Ramos (cell line): ENCODE data around the gene TMEM132C.

Experiments
- in situ Hi-C: fragments of 300-500 bp; cut with MboI; formaldehyde crosslinking; loops from one replicate; pipeline ENCODE4 v1.14.3; 2022; ENCODE audit warnings: low sequenced_read_pairs; ENCODE audit not compliant: unreplicated experiment

The TMEM132C gene

DNA sequence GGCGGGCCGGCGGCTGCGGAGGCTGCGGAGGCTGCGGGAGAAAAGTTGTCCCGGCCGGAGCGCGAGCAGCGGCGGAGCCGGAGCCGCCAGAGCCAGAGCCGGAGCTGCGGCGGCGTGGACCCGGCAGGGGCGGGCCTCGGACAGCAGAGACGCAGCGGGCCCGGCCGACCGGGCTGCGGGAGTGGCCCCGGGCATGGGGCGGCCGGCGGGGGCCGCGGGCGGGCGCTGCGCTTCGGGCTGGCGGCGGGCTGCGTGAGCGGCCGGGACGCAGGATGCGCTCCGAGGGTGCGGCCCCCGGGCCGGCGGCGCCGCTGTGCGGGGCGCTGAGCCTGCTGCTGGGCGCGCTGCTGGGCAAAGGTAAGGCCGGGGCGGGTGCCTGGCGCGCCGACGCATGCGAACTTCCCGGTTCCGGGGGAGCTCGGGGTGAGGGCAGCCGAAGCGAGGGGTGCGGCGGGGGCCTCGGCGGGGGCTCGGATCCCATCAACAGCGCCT lies at the start of gene TMEM132C:
TSS of gene TMEM132C (plus strand) at position 40 of the 492 bp plus-strand sequence. CDS start at position 273, 233 bp downstream.
- in situ Hi-C loops: loop anchor here (25.0 kb wide), 1 partner anchor 1645 kb away; the partner anchor contains the start of gene TMEM132D

DNA sequence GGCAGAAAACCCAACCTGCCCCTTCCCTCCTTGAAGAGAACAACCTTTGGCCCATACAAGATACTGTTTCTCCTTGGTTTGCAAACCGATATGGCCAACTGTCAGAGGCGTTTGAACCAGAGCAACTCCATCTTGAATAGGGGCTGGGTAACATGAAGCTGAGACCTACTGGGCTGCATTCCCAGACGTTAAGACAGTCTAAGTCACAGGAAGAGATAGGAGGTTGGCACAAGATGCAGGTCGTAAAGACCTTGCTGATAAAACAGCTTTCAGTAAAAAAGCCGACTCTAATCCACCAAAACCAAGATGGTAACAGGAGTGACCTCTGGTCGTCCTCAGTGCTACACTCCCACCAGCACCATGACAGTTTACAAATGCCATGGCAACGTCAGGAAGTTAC lies 42.7 kb upstream of the TMEM132C start:
- in situ Hi-C loops: no loop called here

DNA sequence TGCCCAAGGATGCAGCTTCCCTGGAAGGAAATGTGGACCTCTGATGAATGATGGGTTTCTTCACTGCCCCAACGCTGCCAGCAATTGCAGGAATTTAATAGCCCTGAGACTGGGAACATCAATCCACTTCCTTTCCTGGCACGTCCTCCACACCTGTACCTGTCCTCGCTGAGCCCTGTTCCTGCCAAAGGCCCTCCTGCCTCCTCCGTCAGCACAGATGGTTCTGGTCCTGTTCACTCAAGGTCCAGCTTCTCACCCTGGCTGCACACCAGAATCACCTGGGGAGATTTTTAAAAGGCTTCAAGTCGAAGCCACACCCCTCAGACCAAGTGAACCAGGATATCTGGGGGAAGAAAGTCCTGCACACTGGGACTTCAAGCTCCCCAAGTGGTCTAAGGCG lies 38.4 kb upstream of the TMEM132C start:
- in situ Hi-C loops: no loop called here

DNA sequence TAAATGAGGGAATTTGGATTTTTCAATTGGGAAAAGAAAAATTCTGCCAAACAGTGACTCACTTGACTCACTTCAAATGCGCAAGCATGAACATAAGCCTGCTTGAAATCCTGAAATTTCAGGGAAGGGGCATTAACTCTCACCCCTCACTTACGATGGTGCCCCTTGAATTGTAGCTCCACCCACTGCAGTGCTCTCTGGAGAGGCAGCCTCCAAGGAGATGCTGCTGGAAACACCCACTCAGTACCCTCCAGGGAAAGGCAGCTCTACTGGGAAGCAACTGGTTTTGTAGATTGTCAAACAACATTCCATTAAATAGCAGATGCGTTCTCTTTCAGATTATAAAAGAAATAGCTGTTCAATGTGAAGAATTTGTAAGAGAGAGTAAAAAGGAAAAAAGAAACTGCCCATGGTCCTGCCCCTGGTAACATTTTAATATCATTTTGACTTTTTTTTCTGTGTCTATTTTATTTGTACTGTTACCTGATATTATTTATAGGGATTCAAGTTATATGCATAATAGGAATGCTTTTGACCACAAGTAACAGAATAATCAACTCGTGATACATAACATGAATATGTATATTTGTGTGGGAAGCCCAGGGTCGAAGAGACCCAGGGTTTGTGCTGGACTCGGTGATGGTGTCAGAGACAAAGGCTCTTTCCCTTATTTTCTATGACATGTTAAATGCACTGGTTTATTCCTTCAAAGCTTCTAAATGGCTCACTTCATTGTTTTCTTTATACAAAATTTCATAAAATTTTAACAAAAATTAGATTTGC lies 31.1 kb upstream of the TMEM132C start:
- in situ Hi-C loops: no loop called here

DNA sequence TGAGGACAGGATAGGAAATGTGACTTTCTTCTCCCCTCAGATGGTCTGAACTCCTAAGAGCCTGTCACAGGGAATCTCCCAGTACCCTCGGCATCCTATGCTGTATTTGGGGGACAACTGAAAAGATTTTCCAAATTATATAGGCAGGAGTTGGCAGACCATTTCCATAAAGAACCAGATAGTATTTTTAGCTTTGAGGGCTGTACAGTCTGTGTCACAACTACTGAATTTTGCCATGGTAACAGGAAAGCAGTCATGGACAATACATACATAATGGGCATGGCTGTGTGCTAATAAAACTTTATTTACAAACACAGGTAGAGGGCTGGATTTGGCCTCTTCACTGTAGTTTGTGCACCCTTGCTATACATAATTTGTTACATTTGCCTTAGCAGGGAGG lies 30.4 kb upstream of the TMEM132C start:
- in situ Hi-C loops: no loop called here

DNA sequence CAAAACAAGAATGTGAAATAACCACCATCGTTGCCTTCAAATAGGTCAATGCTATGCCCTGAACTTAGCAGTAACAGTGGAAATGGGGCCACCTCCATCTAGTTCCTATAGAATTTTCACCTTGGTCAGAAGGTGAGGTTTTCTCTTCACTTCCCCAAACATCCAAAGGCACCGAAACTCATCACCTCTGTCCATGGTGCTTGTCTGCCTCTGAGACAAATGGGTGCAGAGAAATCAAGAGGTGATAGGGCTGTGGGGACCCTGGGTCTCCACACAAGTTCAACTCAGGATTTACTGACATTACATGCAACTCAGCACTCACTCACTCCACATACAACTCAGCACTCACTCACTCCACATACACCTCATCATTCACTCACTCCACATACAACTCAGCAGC lies 26.2 kb upstream of the TMEM132C start:
- in situ Hi-C loops: no loop called here

DNA sequence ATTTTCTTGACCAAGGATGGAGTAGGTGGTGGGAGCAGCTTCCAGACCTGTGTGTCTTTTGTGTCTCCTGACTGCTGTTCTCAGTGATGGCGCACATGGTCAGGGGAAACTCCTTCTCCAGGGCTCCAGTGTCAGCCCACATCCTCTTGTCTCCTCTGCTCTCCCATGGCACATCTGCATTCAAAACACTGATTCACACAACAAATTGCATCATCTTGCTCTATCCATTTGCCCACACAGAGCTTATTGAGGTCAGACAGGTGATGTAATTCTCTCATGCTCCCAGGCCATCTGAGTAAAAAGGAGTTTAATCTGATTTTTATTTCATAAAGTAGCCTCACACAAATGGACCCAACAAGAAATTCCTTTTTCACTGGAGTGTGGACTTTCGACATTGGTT lies 21.8 kb upstream of the TMEM132C start:
- in situ Hi-C loops: no loop called here

DNA sequence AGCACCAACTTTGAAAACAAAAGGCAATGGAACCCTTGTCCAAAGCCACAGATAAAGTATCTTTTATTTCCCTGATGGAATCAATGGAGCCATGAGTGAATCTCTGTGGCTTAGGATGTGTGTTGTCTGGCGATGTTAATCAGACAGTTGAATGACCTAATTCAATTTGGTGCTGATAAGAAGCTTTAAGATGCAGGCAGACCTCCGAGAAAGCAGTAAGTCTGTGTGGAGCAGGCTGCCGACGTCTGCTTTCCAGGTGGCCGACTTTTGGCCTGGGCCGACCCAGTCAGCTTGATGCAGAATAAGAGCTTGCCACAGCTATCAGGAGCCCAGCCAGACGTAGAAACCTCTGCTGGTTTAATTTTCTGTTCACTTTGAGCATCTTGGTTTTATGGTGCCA lies 21.1 kb upstream of the TMEM132C start:
- in situ Hi-C loops: no loop called here

DNA sequence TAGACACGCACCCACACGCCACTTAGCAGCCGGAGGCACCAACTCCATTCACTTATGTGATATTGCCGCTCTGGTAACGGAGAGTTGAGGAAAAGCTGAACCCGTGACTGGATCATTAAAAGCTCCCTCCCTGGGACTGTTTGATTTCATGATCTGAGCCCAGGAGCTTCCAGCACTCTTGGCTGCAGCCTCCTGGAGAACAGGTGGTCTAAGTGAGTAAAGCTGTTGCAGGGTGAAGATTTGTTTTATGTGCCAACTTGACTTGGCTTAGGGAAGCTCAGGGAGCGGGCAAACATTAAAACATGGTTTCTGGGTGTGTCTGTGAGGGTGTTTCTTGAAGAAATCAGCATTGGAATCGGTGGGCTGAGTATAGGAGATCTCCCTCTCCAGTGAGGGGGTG lies 16.9 kb upstream of the TMEM132C start:
- in situ Hi-C loops: loop anchor here (25.0 kb wide), 1 partner anchor 1662 kb away; the partner anchor contains the start of gene TMEM132D

DNA sequence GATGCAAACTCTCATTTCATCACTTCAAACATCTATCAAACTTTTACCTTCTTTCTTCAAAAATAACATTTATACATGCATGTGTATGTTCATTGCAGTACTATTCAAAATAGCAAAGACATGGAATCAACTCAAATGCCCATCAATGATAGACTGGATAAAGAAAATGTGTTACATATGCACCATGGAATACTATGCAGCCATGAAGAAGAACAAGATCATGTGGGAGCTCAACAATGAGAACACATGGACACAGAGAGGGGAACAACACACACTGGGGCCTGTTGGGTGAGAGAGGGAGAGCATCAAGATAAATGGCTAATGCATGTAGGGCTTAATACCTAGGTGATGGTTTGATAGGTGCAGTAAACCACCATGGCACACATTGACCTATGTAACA lies 13.1 kb upstream of the TMEM132C start:
- in situ Hi-C loops: loop anchor here (25.0 kb wide), 1 partner anchor 1658 kb away; the partner anchor contains the start of gene TMEM132D

DNA sequence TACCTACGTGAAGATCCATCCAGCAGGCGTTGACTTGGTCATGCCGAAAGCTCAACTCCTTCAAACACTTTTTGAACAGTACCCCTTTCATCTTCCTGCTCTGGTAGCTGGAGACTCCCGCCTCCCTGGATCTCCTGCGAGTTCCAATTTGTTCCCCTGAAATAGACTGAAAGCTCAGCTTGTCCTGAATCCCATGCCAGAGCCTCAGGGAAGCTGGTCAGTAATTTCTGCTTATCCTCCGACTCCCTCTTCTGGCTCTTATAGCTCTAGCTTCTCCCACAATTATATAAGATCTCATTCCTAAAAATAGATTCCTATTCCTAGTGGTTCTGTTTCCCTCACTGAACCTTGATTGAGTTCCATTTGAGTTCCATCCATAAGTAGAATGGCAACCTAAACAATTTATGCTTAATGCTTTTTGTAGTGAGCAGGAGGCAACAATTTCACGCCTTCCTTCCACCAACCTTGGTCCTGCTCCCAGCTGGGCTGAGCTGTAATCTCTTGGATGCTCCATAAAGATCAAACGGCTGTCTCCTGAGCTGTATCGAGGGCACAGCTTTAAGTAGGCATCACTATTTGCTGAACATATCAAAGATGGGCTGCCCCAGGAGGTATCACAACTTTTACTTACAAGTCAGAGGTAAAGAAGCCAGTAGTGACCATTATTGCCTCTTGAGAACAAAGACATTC lies 8.0 kb upstream of the TMEM132C start:
- in situ Hi-C loops: loop anchor here (25.0 kb wide), 1 partner anchor 1653 kb away; the partner anchor contains the start of gene TMEM132D

DNA sequence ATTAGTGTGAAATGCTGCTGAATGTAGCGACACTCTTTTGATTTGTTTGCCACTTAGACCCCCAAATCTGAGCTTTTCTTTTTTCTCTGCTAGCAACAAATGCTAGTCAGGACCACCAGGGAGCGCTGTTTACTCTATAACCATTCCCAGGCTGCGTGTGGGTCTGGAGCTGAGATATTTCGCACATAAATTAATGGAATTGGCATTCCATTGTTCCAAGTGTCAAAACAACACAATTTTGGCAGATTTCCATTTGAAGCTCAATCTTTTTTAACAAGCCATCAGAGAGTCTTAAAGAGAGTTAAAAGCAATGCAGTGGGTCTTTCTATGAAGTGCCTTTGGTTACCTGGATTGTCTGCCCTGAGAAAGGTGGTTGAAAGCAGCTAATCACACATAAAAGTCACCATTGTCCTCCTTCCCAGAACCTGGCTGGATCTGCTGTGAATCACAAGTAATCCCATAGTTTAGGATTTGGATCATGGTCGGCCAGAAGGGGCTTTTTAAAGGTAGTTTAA lies 7.4 kb upstream of the TMEM132C start:
- in situ Hi-C loops: loop anchor here (25.0 kb wide), 1 partner anchor 1653 kb away; the partner anchor contains the start of gene TMEM132D

DNA sequence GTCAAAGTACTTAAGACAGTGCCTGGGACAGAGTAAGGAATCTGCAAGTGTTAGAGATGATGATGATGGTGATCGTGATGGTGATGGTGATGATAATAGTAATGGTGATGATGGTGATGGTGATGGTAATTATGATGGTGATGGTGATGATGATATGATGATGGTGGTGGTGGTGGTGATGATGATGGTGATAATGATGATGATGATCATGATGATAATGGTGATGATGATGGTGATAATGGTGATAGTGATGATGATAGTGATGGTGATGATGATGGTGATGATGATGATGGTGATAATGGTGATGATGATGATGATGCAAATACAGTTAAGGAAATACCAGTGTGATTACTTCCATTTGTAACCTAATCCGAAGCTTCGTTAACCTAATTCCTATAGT lies 5.2 kb upstream of the TMEM132C start:
- in situ Hi-C loops: loop anchor here (25.0 kb wide), 1 partner anchor 1651 kb away; the partner anchor contains the start of gene TMEM132D

DNA sequence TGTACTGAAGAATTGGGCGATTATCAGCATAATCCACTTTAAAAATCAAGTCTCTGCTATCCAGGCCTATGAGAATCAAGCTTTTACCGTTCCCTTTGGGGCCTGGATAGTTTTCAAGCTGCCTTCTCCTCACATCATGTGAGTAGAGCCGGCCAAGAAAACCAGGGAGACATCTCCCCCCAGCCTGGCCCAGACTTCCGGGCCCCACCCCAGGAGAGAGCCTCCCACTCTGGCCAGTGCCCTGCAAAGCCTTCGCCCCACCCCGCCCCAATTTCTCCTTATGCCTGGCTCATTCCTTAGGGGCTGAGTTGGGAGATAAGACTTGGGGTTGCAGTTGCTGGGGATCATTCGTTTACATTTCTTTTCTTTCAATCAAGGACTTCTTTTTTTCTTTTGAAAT lies 1.4 kb upstream of the TMEM132C start:
- in situ Hi-C loops: loop anchor here (25.0 kb wide), 1 partner anchor 1647 kb away; the partner anchor contains the start of gene TMEM132D

DNA sequence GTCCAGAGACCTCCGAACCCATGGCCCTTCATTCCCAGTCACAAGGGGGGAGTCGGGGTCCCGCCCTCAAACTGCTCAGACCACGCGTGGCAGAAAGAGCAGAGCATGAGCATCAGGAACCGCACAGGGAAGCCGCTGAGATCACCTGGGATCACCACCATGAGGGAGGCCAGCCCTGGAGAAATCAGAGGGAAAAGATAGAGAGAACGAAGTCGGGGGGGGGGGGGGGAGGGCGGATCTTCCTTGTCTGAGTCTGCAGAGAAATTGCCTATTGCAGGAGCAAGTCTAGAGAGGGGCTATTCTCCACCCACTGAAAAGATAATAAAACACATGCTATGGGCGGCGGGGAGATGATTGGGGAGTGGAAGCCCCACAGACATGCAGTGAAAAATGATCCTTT lies 884 bp upstream of the TMEM132C start:
- in situ Hi-C loops: loop anchor here (25.0 kb wide), 1 partner anchor 1646 kb away; the partner anchor contains the start of gene TMEM132D

DNA sequence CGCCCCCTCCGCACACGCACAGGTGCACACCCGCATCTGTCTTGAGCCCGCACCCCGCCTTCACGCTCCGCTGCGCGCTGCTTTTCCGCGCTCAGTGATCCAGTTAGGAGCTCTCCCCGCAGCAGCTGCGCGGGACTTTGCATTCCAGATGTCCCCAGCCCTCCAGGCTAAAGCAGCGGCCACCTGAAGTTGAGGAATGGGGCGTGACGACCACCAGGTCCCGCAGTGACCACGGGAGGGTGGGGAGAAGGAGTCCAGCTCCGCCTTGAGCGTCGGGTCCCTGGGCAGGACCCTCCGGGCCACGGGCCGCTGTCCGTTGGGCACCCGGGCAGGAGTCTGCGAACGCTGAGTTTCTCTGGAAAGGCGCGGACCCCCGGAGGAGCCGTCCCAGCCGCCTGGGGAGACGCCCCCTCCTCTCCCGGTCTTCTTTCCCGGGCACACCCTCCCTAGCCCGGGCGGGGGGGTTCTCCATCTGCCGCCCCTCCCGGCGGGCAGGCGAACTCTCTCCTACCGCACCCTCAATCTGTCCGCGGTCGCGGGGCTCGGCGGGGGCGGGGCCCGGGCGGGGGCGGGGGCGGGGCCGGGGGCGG lies 334 bp upstream of the TMEM132C start:
- in situ Hi-C loops: loop anchor here (25.0 kb wide), 1 partner anchor 1646 kb away; the partner anchor contains the start of gene TMEM132D

DNA sequence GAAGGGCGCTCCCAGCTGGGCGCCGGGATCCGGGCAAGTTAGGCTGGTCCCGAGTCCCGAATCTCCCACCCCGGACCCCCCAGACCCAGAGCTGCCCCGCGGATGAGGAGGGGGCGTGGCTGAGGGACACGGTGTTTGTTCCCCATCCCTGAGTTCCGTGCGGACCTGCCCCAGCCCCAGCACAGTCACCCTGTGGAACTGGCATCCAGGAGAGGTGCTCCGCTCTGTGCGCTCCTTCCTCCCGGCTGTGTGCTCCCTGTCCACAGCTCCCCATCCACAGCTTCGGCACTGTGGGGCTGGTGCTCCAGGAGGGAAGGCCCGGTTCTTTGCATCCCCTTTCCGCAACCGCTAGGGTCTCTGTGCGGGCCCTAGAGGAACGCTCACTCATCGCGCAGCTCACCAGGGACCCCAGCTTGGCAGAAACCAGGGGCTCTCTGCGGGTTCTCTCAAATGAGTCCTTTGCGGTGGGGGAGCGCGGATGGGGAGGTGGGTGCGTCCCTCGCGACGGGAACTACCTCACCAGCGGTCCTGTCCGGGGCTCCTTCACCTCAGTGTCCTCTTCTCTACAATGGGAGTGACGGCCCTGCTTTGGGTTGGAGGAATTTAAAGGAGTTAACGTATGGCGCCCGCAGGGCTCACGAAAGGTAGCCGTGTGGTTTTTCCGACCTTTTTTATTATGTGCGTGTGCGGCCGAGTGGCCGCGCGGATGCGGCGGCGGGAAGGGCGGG lies 845 bp downstream of the TMEM132C start:
- in situ Hi-C loops: loop anchor here (25.0 kb wide), 1 partner anchor 1644 kb away; the partner anchor contains the start of gene TMEM132D

DNA sequence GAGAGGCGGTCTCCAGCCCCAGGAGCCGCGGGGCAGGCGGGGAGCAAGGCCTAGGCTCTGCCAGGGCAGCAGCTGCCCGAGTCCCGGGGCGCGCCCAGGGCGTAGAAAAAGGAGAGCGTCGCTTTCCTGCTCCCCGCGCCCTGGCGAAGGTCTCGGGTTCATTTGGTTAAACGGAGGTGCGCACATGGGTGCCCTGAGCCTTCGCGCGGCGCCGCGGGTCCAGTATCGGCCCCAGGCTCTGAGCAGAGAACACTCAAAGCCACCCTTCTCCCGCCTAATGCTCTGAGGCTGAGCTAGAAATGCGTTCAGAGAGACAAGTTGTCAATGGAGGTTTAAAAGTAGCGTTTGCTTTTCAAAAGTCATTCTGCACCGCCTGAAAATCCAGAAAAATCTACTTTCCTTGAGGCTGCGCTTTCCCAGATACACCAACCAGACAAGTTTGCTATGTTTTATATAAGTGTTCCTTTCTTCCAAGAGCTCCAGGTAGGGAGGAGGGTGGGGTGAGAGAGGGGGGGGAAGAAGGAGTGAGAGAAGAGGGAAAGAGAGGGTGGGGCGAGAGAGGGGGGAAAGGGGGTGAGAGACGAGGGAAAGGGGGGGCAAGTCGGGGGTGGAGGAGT lies 1.5 kb downstream of the TMEM132C start:
- in situ Hi-C loops: loop anchor here (25.0 kb wide), 1 partner anchor 1644 kb away; the partner anchor contains the start of gene TMEM132D

DNA sequence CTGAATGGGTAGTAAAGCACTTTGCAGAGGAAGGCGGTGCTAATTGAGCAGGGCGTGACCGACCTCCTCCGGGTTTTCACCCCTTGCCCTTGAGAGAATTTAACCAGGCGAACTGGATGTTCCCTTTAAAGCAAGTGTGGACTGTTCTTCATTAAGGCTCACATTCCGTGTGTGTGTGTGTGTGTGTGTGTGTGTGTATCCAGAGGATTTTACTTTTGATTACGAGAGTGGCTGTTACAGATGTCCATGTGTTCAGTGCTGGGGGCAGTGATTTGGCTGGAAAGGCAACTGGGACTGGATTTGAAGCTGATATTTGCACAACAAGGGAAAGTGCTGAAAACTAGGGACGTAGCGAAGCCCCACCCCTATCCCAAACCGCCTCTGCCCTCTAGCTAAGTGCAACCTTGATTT lies 2.2 kb downstream of the TMEM132C start:
- in situ Hi-C loops: loop anchor here (25.0 kb wide), 1 partner anchor 1643 kb away; the partner anchor contains the start of gene TMEM132D
